Measurements from ENCODE around the gene BRCA1.

Gene BRCA1

GRCh38 chr17:43039646-43040045, 85.5 kb downstream of the BRCA1 start:
- DNase-seq (ENCODE audit: low read depth) = no peak
- no peak overlapping the region for H3K4me3 ChIP-seq (ENCODE audit: control insufficient read depth, low read depth, low read length)
- no peak for TF ChIP-seq CTCF (conservative IDR thresholded peaks at IDR 0.05; ENCODE audit: control insufficient read depth, insufficient read depth, low read depth, low read length)

GRCh38 chr17:43034894-43035293, 90.3 kb downstream of the BRCA1 start:
- H3K4me3 ChIP-seq (ENCODE audit: control insufficient read depth, low read depth, low read length) = no peak overlapping the region
- DNase-seq (ENCODE audit: low read depth) = no peak
- TF ChIP-seq CTCF (conservative IDR thresholded peaks at IDR 0.05; ENCODE audit: control insufficient read depth, insufficient read depth, low read depth, low read length) = no peak

- no peak for TF ChIP-seq CTCF (conservative IDR thresholded peaks at IDR 0.05; ENCODE audit: control insufficient read depth, insufficient read depth, low read depth, low read length)
- DNase-seq (ENCODE audit: low read depth) = no peak
- H3K4me3 ChIP-seq (ENCODE audit: control insufficient read depth, low read depth, low read length) = no peak overlapping the region
These were observed 90.9 kb downstream of the BRCA1 start for GRCh38 chr17:43033948-43034881.

GRCh38 chr17:43031666-43032065, 93.5 kb downstream of the BRCA1 start:
- DNase-seq (ENCODE audit: low read depth) = no peak
- no peak overlapping the region for H3K4me3 ChIP-seq (ENCODE audit: control insufficient read depth, low read depth, low read length)
- TF ChIP-seq CTCF (conservative IDR thresholded peaks at IDR 0.05; ENCODE audit: control insufficient read depth, insufficient read depth, low read depth, low read length) = no peak

GRCh38 chr17:43030137-43030767, 94.9 kb downstream of the BRCA1 start:
- TF ChIP-seq CTCF (conservative IDR thresholded peaks at IDR 0.05; ENCODE audit: control insufficient read depth, insufficient read depth, low read depth, low read length) = no peak
- H3K4me3 ChIP-seq (ENCODE audit: control insufficient read depth, low read depth, low read length) = no peak overlapping the region
- DNase-seq (ENCODE audit: low read depth) = no peak

- DNase-seq (ENCODE audit: low read depth) = no peak
- H3K4me3 ChIP-seq (ENCODE audit: control insufficient read depth, low read depth, low read length) = no peak overlapping the region
- TF ChIP-seq CTCF (conservative IDR thresholded peaks at IDR 0.05; ENCODE audit: control insufficient read depth, insufficient read depth, low read depth, low read length) = no peak
These were observed 96.8 kb downstream of the BRCA1 start for GRCh38 chr17:43028221-43028861.

Measured in fibroblast of mammary gland (primary cell).